H1 (cell line): ENCODE measurements around the gene NPBWR2.

Experiments
- EZH2 ChIP-seq: fragments of 200-600 bp; sonication (generic); IDR thresholded peaks from 2 replicates; pipeline ENCODE4 v1.7.1; 2012; ENCODE audit warnings: low read depth, mild to moderate bottlenecking, moderate library complexity, low read length, inconsistent platforms; ENCODE audit not compliant: severe bottlenecking
- SP1 ChIP-seq: IDR thresholded peaks from 2 replicates; pipeline ENCODE4 v1.6.1; 2011; ENCODE audit warnings: low read depth, low read length

GRCh38 chr20:64103871-64104666 lies 3.3 kb downstream of the NPBWR2 start:
- TF ChIP-seq SP1 = no peak
- TF ChIP-seq EZH2 = no peak
